NCI-H226 (cell line): ENCODE results near the gene PTPRN2.

Experiments
- DNase-seq: peaks from one replicate; pipeline ENCODE4 v3.0.0-alpha.2; 2015

PTPRN2 gene

DNA sequence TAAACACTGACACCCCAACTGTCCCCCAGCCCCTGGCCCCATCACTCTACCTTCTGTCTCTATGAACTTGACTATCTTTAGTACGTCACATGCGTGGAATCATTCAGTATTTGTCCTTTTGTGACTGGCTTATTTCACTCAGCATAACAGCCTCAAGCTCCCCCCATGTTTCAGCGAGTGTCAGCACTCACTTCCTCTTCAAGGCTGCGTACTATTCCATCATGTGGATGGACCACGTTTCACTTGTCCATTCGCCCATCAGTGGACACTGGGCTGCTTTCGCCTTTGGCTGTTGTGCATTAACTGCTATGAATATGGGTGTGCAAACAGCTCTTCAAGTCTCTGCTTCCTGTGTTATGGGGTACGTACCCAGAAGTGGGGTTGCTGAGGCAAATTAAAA lies 100.7 kb downstream of the PTPRN2 start:
- no peak for DNase-seq

GRCh38 chr7:158484801-158485531 lies 102.7 kb downstream of the PTPRN2 start:
- DNase-seq = no peak

- DNase-seq = no peak
Observed at GRCh38 chr7:158482480-158482879, 105.1 kb downstream of the PTPRN2 start.

DNA sequence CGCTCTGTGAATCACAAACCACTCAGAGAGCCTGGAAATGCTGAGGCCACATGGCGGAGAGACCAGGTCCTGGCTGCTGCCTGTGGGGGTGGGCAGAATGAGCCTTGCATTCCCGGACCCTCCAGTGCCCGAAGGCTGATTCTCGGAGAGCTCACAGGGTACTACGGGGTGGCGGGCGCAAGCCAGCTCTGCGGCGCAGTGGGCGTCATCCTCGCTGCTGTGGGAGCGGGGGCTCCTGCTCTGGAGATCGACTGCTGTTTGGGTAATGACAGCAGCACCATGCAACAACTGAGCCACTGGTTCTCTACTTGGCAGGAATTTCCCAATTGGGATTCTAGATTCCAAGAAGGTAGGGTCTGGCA lies 108.0 kb downstream of the PTPRN2 start:
- no peak for DNase-seq

DNA sequence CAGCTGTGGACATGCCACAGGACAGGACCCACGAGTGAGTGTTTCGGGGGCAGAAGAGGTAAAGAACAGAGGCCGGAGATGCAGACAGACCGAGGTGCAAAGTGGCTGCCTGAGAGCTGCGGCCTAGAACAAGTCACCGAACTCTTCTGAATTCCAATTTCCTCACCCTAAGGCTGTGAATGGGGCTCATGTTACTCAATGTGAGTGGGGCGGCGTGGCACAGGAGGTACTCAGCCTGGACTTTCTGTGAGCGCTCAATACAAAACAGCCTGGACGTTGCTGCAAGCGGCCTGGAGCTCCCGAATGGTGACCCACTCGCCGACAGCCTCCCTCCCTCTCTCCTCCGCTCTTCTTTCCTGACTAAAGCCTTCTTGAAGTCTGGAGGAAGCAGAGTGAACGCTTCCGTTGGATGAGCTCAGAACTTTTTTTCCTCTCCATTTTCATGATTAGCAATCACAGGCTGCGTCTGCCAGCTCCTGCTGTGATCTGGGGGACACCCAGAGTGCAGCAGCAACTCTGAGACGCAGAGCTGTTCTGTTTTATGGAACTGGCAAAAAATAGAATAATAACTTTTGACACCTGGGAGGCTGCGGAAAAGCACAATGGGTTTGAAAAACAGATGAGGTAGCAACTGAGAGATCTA lies 108.5 kb downstream of the PTPRN2 start:
- DNase-seq = no peak

DNA sequence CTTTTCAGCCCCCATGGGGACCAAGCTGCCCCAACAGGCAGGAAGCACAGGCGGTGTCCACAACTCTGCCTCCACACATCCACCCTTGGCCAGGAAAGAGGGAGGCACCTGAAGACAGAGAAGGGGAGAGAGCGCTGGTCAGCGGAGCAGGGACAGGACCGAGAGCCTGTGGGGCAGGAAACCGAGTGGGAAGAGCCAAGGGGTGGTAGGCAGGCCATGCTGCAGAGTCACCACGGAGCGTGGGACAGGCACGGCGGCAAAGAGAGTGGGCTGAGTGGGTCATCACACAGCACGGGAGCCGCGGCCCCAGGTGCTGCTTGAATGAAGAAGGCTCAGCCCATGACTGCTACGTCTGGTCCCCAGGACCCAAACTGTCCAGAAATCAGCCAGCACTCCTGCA lies 109.8 kb downstream of the PTPRN2 start:
- no peak for DNase-seq

GRCh38 chr7:158476331-158476932 lies 111.2 kb downstream of the PTPRN2 start:
- DNase-seq = no peak

DNA sequence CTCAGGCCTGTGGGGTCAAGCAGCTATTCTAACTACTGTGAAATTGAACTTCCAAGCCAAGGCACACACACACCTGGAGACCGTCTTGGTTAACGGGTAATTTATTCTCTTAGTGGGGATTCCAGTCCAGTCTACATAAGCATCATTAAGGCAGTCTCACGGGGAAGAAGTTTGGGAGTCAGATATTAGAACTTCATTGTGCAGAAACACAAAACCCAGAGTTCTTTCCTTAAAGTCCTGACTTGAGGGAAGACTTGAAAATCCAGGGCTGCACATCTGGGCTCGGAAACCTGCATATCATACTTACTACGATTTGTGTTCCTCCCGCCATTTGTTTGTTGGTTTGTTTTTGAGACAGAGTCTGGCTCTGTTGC lies 112.0 kb downstream of the PTPRN2 start:
- DNase-seq = no peak

DNA sequence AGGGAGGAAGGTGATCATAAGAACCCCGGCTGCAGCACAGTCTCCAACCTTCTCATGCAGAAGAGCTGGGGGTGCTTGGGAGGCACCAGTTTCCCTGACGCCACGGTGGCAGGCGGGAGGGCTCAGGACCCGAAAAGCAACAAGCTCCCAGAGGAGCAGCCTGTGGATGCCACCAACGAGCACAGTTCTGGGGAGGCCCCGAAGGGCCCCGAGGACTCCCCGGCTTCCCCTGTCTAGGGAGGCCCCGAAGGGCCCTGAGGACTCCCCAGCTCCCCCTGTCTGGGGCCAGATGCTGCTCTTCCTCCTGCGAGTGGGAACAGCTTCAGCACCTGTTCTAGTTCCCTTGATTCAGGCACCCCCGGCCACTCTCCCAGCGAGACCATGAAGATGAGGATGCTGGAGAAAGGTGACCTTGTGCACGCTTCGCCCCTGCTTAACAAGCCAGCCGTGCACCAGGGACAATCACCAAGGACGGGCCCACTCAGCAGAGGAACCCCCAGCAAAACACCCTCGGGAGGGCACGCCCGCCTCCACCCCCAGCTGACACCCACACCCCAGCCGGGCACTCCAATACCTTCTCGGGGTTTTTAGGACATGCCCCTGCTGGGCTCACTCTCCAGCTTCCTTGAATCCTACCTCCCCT lies 112.5 kb downstream of the PTPRN2 start:
- no peak for DNase-seq

DNA sequence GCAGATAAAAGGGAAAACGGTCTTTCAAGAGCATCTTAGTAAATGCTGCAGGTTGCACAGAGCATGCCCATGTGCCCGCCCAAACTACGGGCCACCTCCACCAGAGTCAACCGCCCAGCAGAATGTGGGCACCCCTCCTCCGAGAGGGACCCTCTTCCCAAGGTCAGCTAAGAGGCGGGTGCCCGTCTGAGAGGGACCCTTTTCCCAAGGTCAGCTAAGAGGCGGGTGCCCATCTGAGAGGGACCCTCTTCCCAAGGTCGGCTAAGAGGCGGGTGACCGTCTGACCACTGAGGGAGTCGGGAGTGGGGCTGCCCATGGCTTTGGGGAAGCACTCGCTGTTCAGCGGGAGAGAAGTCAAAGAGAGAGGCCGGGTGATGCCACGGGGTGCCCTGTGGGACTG lies 113.1 kb downstream of the PTPRN2 start:
- DNase-seq = no peak

GRCh38 chr7:158473946-158474345 lies 113.7 kb downstream of the PTPRN2 start:
- no peak for DNase-seq

DNA sequence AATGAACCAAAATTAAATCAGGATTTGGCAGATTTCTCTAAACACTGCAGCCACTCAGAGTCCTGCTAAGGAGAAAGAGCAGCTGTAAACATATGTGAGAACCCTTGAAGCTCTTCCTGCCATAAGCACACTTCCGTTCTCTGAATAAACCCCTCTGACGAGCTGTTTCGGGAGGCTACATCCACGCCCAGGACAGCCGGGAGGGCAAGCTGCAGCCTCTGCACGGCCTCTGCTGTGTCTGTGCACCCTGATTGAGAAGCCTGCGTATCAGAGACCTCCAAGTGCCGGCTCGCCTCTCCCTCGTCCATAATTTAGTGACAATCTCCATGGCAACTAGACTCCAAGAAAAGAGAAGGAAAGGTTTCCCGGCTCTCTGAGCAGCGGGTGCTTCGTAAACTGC lies 114.4 kb downstream of the PTPRN2 start:
- DNase-seq = no peak

GRCh38 chr7:158472596-158472995 lies 115.0 kb downstream of the PTPRN2 start:
- no peak for DNase-seq

DNA sequence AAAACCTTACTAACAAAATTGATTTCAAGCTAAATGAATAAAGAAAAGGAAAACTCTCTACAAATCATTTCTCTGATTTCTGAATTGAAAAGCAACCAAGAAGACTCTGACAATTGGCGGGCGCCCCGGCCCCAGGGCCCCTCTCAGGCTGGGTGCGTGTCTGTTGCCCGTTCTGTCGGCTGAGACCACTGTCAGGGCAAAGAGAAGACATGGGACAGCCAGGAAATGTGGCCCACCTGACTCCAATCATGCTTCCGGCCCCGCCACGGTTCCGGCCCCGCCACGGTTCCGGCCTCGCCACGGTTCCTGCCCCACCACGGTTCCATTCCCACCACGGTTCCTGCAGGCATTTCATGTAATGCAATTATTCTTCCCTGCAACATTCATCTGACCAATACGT lies 115.9 kb downstream of the PTPRN2 start:
- no peak for DNase-seq

DNA sequence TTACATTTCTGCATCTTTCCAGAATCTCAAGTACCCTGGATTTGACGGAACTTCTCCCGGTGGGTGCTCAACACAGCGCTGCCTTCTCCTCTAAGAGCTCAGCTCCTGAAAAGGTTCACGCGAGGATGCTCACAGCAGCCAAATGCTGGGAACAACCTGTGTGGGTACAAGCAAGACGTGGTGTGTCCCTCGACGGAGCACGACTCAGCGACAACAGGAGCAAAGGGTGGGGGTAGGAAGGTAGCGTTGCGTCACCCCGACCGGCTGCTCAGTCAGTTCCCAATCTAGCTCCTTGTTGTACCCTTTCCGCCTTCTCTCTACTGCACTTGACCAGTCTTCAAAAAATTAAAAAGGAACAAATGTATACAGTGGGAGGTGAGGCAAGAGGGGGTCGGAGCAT lies 117.3 kb downstream of the PTPRN2 start:
- no peak for DNase-seq

DNA sequence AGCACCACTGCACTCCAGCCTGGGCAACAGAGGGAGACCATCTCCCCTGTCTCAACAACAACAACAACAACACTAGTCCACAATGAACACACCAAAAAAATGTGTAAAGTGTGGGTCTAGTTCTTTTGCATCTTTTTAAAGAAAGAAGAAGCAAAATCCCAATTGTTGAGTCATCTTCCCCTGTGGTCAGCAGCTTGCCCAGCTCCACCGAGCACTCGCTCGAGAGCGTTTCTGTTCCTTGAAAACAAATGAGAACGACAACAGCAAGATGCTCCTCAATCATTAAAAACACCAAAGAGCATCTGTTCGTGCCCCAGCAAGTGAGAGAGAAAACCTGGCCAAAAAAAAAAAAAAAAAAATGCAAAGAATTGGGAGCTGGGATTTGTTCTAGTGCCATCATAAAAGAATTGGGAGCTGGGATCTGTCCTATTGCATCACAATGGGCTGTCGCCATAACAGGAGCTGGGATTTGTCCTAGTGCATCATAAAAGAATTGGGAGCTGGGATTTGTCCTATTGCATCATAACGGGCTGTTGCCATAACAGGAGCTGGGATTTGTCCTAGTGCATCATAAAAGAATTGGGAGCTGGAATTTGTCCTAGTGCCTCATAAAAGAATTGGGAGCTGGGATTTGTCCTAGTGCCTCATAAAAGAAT lies 118.1 kb downstream of the PTPRN2 start:
- no peak for DNase-seq

DNA sequence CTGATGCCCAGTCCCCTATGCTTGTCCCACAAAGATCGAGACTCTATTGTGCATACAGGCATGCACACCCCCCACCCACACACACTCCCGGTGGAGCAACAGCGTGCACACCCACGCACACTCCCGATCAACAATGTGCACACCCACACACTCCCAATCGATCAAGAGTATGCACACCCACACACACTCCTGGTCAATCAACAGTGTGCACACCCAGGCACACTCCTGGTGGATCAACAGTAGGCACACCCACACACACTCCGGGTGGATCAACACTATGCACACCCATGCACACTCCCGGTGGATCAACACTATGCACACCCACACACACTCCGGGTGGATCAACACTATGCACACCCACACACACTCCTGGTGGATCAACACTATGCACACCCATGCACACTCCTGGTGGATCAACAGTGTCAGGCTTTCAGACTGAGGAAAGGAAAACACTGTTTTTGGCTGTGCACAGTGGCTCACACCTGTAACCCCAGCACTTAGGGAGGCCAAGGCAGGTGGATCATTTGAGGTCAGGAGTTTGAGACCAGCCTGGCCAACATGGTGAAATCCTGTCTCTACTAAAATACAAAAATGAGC lies 118.8 kb downstream of the PTPRN2 start:
- no peak for DNase-seq

DNA sequence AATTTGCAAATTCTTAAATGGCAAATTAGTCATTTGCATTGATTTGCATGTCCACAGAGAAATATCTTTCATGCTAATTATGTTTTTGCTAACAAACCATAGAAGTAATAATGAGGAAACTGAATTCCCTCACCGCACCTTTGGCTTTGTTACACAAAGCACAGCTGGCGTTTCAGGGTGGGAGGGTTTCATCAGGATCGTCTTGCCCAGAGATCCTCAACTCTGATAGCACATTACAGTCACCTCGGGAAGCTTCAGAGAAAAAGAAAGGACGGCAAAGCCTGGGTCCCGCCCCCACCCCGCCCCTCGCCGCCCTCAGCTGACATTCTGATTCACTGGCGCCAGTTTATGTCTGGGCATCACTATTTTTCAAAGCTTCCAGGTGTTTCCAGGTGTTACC lies 119.4 kb downstream of the PTPRN2 start:
- DNase-seq = no peak

DNA sequence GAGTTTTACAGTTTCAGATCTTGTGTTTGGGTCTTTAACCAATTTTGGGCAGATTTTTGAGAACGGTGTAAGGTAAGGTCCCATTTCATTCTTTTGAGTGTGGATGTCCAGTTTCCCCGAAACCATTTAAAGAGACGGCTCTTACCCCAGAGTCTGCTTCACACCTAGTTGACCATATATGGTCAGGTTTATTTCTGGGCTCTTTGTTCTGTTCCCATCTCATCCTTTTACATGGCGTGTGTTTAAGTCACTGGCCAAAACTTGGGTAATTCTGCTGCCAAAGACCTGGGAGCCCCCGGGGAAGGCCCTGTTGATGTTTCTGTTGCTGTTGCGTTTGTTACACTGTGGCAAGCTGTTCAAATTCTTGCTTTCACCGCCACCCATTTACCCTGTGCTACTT lies 120.1 kb downstream of the PTPRN2 start:
- no peak for DNase-seq

DNA sequence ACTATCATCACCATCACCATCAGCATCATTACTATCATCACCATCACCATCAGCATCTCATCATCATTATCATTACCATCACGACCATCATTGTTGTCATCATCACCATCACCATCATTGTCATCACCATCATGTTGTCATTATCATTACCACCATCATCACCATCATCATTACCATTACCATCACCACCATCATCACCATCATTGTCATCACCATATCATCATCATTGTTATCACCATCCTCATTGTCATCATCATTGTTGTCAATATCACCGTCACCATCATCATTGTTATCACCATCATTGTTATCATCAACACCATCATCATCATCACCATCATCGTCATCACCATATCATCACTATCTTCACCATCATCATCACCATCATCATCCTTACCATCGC lies 124.3 kb downstream of the PTPRN2 start:
- no peak for DNase-seq

GRCh38 chr7:158461824-158462223 lies 125.8 kb downstream of the PTPRN2 start:
- no peak for DNase-seq

DNA sequence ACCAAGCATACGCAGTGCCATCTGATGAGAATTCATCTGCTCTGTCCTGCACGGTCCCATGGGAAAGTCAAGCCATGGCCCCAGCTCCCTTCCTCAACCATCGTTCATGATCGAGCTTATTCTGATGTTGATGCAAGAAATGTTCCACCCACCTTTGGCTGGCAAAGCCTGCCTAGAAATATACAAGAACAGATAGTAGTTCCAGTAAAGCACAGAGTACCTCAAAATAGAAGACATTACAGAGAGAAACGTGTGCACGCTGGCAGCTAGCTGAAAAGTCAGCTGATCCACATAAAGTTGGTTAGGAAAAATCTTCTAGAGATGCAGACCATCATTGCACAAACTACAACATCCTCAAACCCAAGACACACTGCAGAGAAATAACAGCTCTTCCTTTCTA lies 127.0 kb downstream of the PTPRN2 start:
- no peak for DNase-seq

DNA sequence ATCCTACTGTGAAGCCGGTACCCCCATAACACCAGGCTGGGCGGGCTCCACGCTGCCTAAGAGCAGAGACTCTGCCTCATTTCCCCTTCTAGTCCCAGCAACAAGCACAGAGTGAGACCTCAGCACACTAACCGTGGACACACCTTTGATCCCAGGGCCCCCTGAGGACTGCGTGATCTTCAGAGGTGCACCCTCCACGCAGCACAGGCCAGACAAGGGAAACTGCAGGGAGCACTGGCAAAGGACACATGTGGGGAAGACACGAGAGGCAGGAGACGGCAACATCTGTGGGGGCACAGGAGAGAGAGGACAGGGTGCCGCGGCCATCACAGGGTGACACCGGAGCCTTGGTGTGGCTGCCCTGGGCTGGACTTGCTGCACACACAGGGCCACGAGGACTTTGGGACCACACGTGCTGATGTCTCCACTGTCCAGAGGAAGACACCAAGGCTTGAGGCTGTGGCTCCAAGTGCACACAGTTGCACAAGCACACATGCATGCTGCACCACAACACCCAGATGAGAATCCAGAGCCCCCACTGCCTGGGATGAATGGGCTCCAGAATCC lies 128.8 kb downstream of the PTPRN2 start:
- no peak for DNase-seq
